ENCODE data around the gene NLGN1. TPM values are rescaled to one million over a fixed set of nuclear protein-coding genes. Genes with fewer than 3 reads are reported as not detected.

Gene NLGN1
- total and polyA plus RNA-seq, 5 donors: 0.48 to 2.2 (median 0.97) TPM

DNA sequence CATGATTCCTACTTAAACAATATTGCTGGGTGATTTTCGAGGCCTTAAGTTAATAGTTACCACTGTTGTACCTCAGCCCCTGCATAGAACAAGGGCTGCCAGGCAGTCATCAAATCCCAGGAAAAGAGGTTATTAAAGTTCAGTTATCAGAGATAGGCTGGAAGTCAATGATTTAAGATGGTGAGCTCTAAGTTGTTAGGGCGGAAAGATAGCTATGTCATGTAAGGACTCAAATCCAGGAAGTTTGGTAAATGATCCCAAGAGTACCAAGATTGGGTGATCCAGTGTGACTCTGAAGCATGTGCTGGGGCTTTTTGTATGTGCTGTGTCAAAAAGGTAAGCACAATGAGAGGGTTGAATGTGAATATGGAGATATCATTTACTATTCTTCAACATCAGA is 287.9 kb downstream of the NLGN1 start:
- H3K9me3 ChIP-seq (ENCODE audit: control insufficient read depth, low read length): no peaks in the 10 kb centered on the region
- no peak overlapping the region for H3K4me3 ChIP-seq (ENCODE audit: low read length)
- H3K27me3 ChIP-seq (ENCODE audit: control insufficient read depth, insufficient read depth): no peaks in the 10 kb centered on the region
- intact Hi-C loops (cut with DNase I): no loop called here
- ATAC-seq: no peak
- DNase-seq: no peak
- no peaks in the 10 kb centered on the region for H3K4me1 ChIP-seq (ENCODE audit: control insufficient read depth, insufficient read depth, low read length)
- WGBS: 85% methylated on average over 2 of the region's 2 CpGs
- H3K27ac ChIP-seq (ENCODE audit: low read length): no peak overlapping the region

DNA sequence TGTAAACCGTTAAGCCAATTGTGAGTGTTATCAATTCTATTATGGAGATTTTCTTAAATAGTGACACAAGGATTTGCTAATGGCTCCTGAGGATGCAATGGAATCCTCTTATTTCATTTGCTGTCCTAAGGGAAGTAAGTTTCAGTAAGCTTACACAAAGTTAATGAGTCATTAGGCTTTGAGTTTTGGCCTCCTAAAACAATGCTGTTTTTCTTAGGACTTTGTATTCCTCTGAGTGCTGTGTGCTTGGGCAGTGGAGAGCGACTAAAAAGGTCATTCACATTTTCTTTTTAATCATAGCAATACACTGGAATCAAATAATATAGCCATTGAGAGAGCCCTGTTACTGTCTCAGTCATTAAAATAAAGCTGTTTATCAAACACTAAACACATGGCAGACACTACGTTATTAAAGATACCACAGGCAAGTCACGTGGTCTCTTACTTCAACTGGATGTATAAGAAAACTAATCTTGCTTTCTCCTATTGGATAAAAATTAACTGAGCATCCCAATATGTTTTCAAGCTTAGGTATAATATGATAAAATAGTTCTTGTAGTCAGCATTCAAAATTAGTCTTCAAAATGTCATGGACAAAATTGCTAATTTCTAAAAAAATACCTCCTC is 290.8 kb downstream of the NLGN1 start:
- WGBS: 74% methylated on average over 4 of the region's 4 CpGs

DNA sequence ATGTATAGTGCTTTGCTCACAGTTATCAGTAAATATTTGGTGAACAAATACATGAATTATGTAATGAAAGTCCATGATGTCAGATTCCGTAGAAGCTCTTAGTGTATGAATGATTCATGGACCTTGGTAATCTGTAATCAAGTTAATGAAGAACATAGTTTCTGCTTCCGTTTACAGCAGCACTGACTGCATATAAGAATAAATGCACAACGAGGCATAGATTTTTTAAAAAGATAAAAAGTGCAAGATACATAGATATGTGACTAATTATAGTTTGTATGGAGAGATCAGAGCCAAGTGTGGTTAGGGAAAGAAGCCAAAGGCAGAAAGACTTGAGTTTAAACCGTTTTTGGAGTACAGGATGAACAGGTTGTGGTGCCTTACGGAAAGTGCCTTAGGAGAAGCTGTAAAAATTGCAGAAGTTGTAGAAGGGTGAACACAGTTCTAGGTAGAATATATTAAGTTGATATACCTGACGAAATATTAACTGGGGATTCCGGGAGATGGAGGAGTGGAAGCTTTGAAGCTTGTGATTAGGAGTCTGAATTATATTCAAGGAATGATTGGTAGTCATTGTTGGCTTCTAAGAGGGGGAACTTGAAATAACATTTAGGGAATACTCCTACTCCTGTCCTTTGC is 293.1 kb downstream of the NLGN1 start:
- WGBS: 70% methylated on average over 7 of the region's 7 CpGs
- Histone ChIP-seq H3K4me1 (ENCODE audit: control insufficient read depth, insufficient read depth, low read length) (no peaks in the 10 kb centered on the region), H3K27ac (ENCODE audit: low read length) (no peak overlapping the region), H3K9me3 (ENCODE audit: control insufficient read depth, low read length) (no peaks in the 10 kb centered on the region), H3K27me3 (ENCODE audit: control insufficient read depth, insufficient read depth) (no peaks in the 10 kb centered on the region), H3K4me3 (ENCODE audit: low read length) (no peak overlapping the region)
- intact Hi-C loops (cut with DNase I): no loop called here
- ATAC-seq (no peak), DNase-seq (no peak)

More for the DNA sequence above, 290.8 kb downstream of the NLGN1 start:
- DNase-seq (no peak), ATAC-seq (no peak)
- no peaks in the 10 kb centered on the region for H3K9me3 ChIP-seq (ENCODE audit: control insufficient read depth, low read length)
- no peak overlapping the region for H3K4me3 ChIP-seq (ENCODE audit: low read length)
- intact Hi-C loops (cut with DNase I): no loop called here
- no peaks in the 10 kb centered on the region for H3K27me3 ChIP-seq (ENCODE audit: control insufficient read depth, insufficient read depth)
- no peaks in the 10 kb centered on the region for H3K4me1 ChIP-seq (ENCODE audit: control insufficient read depth, insufficient read depth, low read length)
- H3K27ac ChIP-seq (ENCODE audit: low read length): no peak overlapping the region

DNA sequence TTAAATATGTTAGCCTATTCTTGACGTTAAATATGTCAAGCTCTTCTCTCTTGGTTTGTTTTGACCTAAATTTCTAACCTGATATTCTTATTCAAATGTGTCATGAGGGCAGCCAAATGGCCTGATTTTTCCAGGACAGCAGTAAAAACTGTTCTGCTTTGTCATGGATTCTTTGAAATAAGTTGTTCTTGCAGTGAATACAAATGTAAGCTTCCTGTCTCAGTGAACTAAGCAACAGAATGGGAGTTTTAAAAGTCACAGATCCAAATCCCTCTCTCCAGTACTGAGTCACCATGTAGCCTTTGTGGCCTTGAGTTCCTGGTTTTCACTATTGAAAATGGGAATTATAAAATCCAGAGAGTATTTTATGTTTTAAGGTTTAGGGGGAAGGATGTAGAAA is 301.8 kb downstream of the NLGN1 start:
- DNase-seq: no peak

DNA sequence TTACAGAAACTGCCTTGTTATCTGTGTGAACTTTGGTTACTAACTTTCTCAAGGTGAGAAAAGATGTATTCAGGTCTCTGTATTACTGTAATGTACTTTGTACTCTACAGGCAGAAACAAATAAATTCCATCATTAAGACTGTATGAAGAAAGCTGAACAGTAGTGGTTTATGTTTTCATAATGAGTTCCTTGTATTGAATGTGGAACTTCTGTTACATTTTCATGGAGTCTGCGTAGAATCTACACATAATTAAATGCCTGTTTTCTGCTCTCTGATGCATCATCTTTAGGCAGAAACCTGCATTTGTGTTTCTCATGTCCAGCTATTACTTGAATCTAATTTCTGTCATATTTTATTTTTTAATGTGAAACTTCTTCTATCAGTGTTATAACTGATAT is 302.8 kb downstream of the NLGN1 start:
- DNase-seq: no peak
- WGBS: 85% methylated on average over 1 of the region's 1 CpG
- intact Hi-C loops (cut with DNase I): no loop called here
- H3K9me3 ChIP-seq (ENCODE audit: control insufficient read depth, low read length): no peaks in the 10 kb centered on the region
- H3K27ac ChIP-seq (ENCODE audit: low read length): no peak overlapping the region
- no peaks in the 10 kb centered on the region for H3K27me3 ChIP-seq (ENCODE audit: control insufficient read depth, insufficient read depth)
- no peaks in the 10 kb centered on the region for H3K4me1 ChIP-seq (ENCODE audit: control insufficient read depth, insufficient read depth, low read length)
- H3K4me3 ChIP-seq (ENCODE audit: low read length): no peak overlapping the region
- ATAC-seq: no peak

More for the DNA sequence above, 301.8 kb downstream of the NLGN1 start:
- WGBS: 76% methylated on average over 1 of the region's 1 CpG
- ATAC-seq: no peak
- Histone ChIP-seq H3K4me3 (ENCODE audit: low read length) (no peak overlapping the region), H3K27ac (ENCODE audit: low read length) (no peak overlapping the region), H3K27me3 (ENCODE audit: control insufficient read depth, insufficient read depth) (no peaks in the 10 kb centered on the region), H3K4me1 (ENCODE audit: control insufficient read depth, insufficient read depth, low read length) (no peaks in the 10 kb centered on the region), H3K9me3 (ENCODE audit: control insufficient read depth, low read length) (no peaks in the 10 kb centered on the region)
- intact Hi-C loops (cut with DNase I): no loop called here

DNA sequence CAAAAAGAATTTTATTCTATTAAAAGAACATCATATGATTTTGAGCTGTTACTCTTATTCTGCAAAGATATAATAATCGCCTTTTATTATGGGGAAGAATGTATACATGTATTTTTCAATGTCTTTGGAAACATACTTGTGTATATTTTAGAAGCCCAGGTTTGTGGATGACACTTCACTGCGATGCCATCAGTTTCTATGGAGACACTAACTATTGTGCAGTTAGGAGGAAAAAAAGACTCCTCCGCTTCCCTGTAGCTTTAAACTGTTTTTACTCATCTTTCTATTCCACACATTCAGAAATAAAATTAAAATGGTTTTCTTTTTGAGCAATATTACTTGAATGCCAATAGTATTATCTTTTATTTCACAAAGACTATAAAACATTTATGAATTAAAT is 305.0 kb downstream of the NLGN1 start:
- WGBS: 89% methylated on average over 3 of the region's 3 CpGs
- DNase-seq (no peak), ATAC-seq (no peak)
- H3K4me1 ChIP-seq (ENCODE audit: control insufficient read depth, insufficient read depth, low read length): no peaks in the 10 kb centered on the region
- no peaks in the 10 kb centered on the region for H3K9me3 ChIP-seq (ENCODE audit: control insufficient read depth, low read length)
- no peaks in the 10 kb centered on the region for H3K27me3 ChIP-seq (ENCODE audit: control insufficient read depth, insufficient read depth)
- H3K4me3 ChIP-seq (ENCODE audit: low read length): no peak overlapping the region
- intact Hi-C loops (cut with DNase I): no loop called here
- no peak overlapping the region for H3K27ac ChIP-seq (ENCODE audit: low read length)

DNA sequence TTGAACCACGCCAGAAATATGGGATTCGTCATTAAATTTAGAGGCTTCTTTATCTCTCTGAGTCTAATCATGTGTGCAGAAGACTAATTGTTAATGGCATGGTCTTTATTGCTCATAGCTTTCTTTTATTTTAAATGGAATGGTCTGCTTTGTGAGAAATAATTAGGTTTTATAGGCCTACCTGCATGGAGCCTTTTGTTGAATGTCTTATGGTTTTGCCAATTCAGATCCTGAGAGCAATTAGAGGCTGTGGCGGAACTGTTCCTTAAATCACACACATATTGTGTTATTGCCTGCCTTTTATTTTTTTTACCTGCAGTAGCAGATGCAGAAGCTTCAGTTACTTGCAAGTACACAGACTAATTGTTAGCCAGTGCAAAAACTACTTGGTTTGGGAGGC is 306.2 kb downstream of the NLGN1 start:
- 86% methylated on average over 3 of the region's 3 CpGs for WGBS
- ATAC-seq: no peak
- intact Hi-C loops (cut with DNase I): no loop called here

DNA sequence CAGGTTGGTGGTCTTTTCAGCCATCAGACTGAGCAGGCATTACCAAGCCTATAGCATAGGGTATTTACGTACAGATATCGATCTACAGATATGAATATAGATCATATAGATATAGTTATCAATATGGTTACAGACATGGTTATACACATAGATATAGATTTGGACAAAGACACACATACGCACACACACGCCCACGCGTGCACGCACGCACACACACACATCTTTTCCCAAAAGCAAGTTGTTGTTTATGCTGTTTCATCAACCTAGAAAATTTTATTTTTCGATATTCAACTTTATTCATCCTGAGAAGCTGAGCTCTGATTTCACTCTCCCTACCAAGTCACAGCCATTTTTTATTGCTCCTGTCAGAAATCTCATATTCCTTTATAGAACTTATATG is 309.1 kb downstream of the NLGN1 start:
- ATAC-seq: no peak
- H3K9me3 ChIP-seq (ENCODE audit: control insufficient read depth, low read length): no peaks in the 10 kb centered on the region
- intact Hi-C loops (cut with DNase I): no loop called here
- H3K27ac ChIP-seq (ENCODE audit: low read length): no peak overlapping the region
- no peak overlapping the region for H3K4me3 ChIP-seq (ENCODE audit: low read length)
- WGBS: 96% methylated on average over 9 of the region's 9 CpGs
- H3K27me3 ChIP-seq (ENCODE audit: control insufficient read depth, insufficient read depth): no peaks in the 10 kb centered on the region
- no peak for DNase-seq
- no peaks in the 10 kb centered on the region for H3K4me1 ChIP-seq (ENCODE audit: control insufficient read depth, insufficient read depth, low read length)

More for the DNA sequence above, 306.2 kb downstream of the NLGN1 start:
- Histone ChIP-seq H3K4me1 (ENCODE audit: control insufficient read depth, insufficient read depth, low read length) (no peaks in the 10 kb centered on the region), H3K4me3 (ENCODE audit: low read length) (no peak overlapping the region), H3K9me3 (ENCODE audit: control insufficient read depth, low read length) (no peaks in the 10 kb centered on the region), H3K27me3 (ENCODE audit: control insufficient read depth, insufficient read depth) (no peaks in the 10 kb centered on the region), H3K27ac (ENCODE audit: low read length) (no peak overlapping the region)
- DNase-seq: no peak

DNA sequence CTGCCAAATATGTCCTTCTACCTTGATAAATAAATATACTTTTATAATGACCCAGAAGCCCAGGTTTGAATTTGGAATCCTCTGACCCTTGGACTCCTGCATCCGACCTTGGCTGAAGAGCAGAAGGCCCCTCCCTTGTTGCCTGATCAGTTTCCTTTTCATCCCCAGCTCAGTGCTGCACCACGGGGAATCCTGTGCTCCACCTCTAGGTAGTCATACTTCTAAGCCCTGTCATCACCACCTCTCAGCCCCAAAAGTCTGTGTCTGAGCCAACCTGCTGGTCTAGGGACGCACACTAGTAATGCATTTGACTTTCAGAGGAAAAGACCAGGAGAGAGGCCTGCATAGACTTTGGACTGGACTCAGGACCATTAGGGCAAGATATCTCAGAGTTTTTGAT is 310.6 kb downstream of the NLGN1 start:
- Histone ChIP-seq H3K27ac (ENCODE audit: low read length) (no peak overlapping the region), H3K4me1 (ENCODE audit: control insufficient read depth, insufficient read depth, low read length) (no peaks in the 10 kb centered on the region), H3K27me3 (ENCODE audit: control insufficient read depth, insufficient read depth) (no peaks in the 10 kb centered on the region), H3K9me3 (ENCODE audit: control insufficient read depth, low read length) (no peaks in the 10 kb centered on the region), H3K4me3 (ENCODE audit: low read length) (no peak overlapping the region)
- ATAC-seq: no peak
- intact Hi-C loops (cut with DNase I): no loop called here
- no peak for DNase-seq
- 73% methylated on average over 3 of the region's 3 CpGs for WGBS

DNA sequence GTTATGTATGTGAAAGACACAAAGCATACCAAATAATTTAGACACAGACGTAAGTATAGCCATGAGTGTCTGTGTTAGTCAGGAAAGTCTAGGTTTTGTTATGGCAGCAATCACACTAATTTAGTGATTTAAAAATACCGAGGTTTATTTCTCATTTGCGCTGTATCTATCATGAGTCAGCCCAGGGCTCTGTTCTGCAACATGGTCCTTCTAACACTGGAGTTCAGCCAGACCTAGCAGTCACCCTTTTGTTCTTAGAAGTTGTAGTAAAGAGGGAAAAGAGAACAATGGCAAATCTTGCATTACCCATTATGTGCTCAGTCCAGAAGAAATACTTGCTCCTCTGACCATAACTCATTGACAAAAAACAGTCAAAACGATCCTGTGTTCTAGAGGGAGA is 311.5 kb downstream of the NLGN1 start:
- Histone ChIP-seq H3K4me1 (ENCODE audit: control insufficient read depth, insufficient read depth, low read length) (no peaks in the 10 kb centered on the region), H3K4me3 (ENCODE audit: low read length) (no peak overlapping the region), H3K27me3 (ENCODE audit: control insufficient read depth, insufficient read depth) (no peaks in the 10 kb centered on the region), H3K27ac (ENCODE audit: low read length) (no peak overlapping the region), H3K9me3 (ENCODE audit: control insufficient read depth, low read length) (no peaks in the 10 kb centered on the region)
- ATAC-seq (no peak), DNase-seq (no peak)
- intact Hi-C loops (cut with DNase I): no loop called here
- 81% methylated on average over 4 of the region's 4 CpGs for WGBS

DNA sequence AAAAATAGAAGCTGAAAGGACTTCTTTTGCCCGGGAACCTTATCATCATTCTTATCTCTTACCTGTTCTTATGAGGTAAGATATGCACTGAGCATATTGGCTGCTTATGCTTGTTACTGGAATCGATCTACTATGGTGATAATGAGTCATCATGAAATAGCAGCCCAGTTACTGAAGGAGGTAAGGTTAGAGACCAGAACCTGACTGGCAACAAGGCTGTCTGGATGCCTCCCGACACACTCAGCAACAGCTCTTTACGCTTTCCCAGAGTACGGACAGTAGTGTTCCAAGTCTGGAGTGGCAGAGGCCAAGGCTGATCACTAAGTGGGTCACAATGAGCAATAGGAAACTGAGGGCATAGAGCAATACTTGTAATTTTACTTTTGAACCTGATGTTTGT is 314.1 kb downstream of the NLGN1 start:
- 56% methylated on average over 5 of the region's 5 CpGs for WGBS
- DNase-seq: no peak
- intact Hi-C loops (cut with DNase I): no loop called here
- Histone ChIP-seq H3K4me3 (ENCODE audit: low read length) (no peak overlapping the region), H3K9me3 (ENCODE audit: control insufficient read depth, low read length) (no peaks in the 10 kb centered on the region), H3K27ac (ENCODE audit: low read length) (no peak overlapping the region), H3K27me3 (ENCODE audit: control insufficient read depth, insufficient read depth) (no peaks in the 10 kb centered on the region), H3K4me1 (ENCODE audit: control insufficient read depth, insufficient read depth, low read length) (no peaks in the 10 kb centered on the region)
- ATAC-seq: no peak

DNA sequence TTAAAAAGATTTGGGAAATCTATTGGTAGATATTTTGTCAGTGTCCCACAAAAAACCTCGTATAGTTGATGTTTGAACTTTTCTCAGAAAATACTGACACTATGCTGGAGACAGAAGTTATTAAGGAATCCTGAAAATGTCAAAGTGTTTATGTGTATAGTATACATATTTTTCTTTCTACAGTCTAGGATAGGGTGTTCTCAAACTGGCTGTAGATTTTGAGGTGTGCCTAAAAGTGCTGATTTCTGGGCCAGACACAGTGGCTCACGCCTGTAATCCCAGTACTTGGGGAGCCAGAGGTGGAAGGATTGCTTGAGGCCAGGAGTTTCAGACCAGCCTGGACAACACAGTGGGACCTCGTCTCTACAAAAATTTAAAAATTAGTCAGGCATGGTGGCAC is 322.0 kb downstream of the NLGN1 start:
- no peak for DNase-seq
- Histone ChIP-seq H3K4me1 (ENCODE audit: control insufficient read depth, insufficient read depth, low read length) (no peaks in the 10 kb centered on the region), H3K27me3 (ENCODE audit: control insufficient read depth, insufficient read depth) (no peaks in the 10 kb centered on the region), H3K9me3 (ENCODE audit: control insufficient read depth, low read length) (no peaks in the 10 kb centered on the region), H3K27ac (ENCODE audit: low read length) (no peak overlapping the region), H3K4me3 (ENCODE audit: low read length) (no peak overlapping the region)
- no peak for ATAC-seq
- intact Hi-C loops (cut with DNase I): no loop called here
- WGBS: 83% methylated on average over 3 of the region's 3 CpGs

Data from right cardiac atrium (tissue), 5 donors.